MM.1S (cell line): ENCODE results near the gene LGR5.

Experiments
- DNase-seq: peaks from one replicate; pipeline ENCODE4 v3.0.0-alpha.2; 2015
- H2AFZ ChIP-seq: fragments of 300-600 bp; sonication (generic); 2 replicates; pipeline ENCODE4 v1.6.0; 2016; ENCODE audit warnings: antibody characterized with exemption, low read length
- H3F3A ChIP-seq: fragments of 300-600 bp; sonication (generic); 2 replicates; pipeline ENCODE4 v1.6.1; 2016; ENCODE audit warnings: mild to moderate bottlenecking, antibody characterized with exemption, low read length, moderate library complexity, mixed read lengths; ENCODE audit not compliant: insufficient read depth
- H3K27ac ChIP-seq: fragments of 300-600 bp; sonication (generic); 2 replicates; pipeline ENCODE4 v1.5.1; 2016; ENCODE audit warnings: mild to moderate bottlenecking, low read length
- H3K27me3 ChIP-seq: fragments of 300-600 bp; sonication (generic); replicated peaks from 2 replicates; pipeline ENCODE4 v1.6.0; 2016; ENCODE audit warnings: low read length; ENCODE audit not compliant: insufficient read depth
- H3K36me3 ChIP-seq: fragments of 300-600 bp; sonication (generic); replicated peaks from 2 replicates; pipeline ENCODE4 v1.6.1; 2016; ENCODE audit warnings: mild to moderate bottlenecking, low read length, mixed read lengths; ENCODE audit not compliant: insufficient read depth
- H3K4me1 ChIP-seq: fragments of 300-600 bp; sonication (generic); 2 replicates; pipeline ENCODE4 v1.6.1; 2016; ENCODE audit warnings: low read length, mixed read lengths
- H3K4me2 ChIP-seq: fragments of 300-600 bp; sonication (generic); 2 replicates; pipeline ENCODE4 v1.6.0; 2016; ENCODE audit warnings: low read depth, low read length
- H3K4me3 ChIP-seq: fragments of 300-600 bp; sonication (generic); 2 replicates; pipeline ENCODE4 v1.5.1; 2016; ENCODE audit warnings: low read length, mixed read lengths
- H3K79me2 ChIP-seq: fragments of 300-600 bp; sonication (generic); 2 replicates; pipeline ENCODE4 v1.6.1; 2016; ENCODE audit warnings: mixed run types, low read length, mixed read lengths
- H3K9ac ChIP-seq: fragments of 300-600 bp; sonication (generic); 2 replicates; pipeline ENCODE4 v1.6.1; 2016; ENCODE audit warnings: low read length, mixed read lengths
- H3K9me2 ChIP-seq: fragments of 300-600 bp; sonication (generic); replicated peaks from 2 replicates; pipeline ENCODE4 v1.6.1; 2016; ENCODE audit warnings: mild to moderate bottlenecking, low read length, mixed read lengths; ENCODE audit not compliant: insufficient read depth
- H3K9me3 ChIP-seq: fragments of 300-600 bp; sonication (generic); replicated peaks from 2 replicates; pipeline ENCODE4 v1.6.1; 2016; ENCODE audit warnings: mild to moderate bottlenecking, low read length, mixed read lengths; ENCODE audit not compliant: insufficient read depth
- H4K20me1 ChIP-seq: fragments of 300-600 bp; sonication (generic); 2 replicates; pipeline ENCODE4 v1.6.1; 2016; ENCODE audit warnings: mild to moderate bottlenecking, low read length, moderate library complexity, mixed read lengths; ENCODE audit not compliant: insufficient read depth
- EZH2 ChIP-seq: fragments of 300-600 bp; sonication (generic); optimal IDR thresholded peaks from 2 replicates; pipeline ENCODE3; 2017; ENCODE audit warnings: low read depth, mild to moderate bottlenecking, antibody characterized with exemption, low read length, mixed read lengths
- EZH2phosphoT487 ChIP-seq: fragments of 300-600 bp; sonication (generic); IDR thresholded peaks from 2 replicates; pipeline ENCODE4 v1.6.1; 2018; ENCODE audit warnings: antibody characterized with exemption, low read length
- TF ChIP-seq, protein P1 (sequence below): fragments of 300-600 bp; sonication (generic); IDR thresholded peaks from 2 replicates; pipeline ENCODE4 v1.5.1; 2016; ENCODE audit warnings: antibody characterized with exemption, low read length, mixed read lengths

LGR5 gene

GRCh38 chr12:71417181-71417580 is 22.4 kb upstream of the LGR5 start:
- Histone ChIP-seq H3K9me3 (no peaks in the 10 kb centered on the region), H3K79me2 (no peaks in the 10 kb centered on the region), H3K9me2 (no peaks in the 10 kb centered on the region), H3K4me3 (no peak overlapping the region), H3K9ac (no peak overlapping the region), H3K4me1 (no peaks in the 10 kb centered on the region), H2AFZ (no peak overlapping the region), H4K20me1 (no peaks in the 10 kb centered on the region), H3K27ac (no peak overlapping the region), H3K4me2 (no peak overlapping the region), H3K36me3 (no peaks in the 10 kb centered on the region), H3K27me3 (no peaks in the 10 kb centered on the region), H3F3A (no peaks in the 10 kb centered on the region)
- TF ChIP-seq EZH2phosphoT487 (no peak), EZH2 (no peak)
- TF ChIP-seq, protein P1, sequence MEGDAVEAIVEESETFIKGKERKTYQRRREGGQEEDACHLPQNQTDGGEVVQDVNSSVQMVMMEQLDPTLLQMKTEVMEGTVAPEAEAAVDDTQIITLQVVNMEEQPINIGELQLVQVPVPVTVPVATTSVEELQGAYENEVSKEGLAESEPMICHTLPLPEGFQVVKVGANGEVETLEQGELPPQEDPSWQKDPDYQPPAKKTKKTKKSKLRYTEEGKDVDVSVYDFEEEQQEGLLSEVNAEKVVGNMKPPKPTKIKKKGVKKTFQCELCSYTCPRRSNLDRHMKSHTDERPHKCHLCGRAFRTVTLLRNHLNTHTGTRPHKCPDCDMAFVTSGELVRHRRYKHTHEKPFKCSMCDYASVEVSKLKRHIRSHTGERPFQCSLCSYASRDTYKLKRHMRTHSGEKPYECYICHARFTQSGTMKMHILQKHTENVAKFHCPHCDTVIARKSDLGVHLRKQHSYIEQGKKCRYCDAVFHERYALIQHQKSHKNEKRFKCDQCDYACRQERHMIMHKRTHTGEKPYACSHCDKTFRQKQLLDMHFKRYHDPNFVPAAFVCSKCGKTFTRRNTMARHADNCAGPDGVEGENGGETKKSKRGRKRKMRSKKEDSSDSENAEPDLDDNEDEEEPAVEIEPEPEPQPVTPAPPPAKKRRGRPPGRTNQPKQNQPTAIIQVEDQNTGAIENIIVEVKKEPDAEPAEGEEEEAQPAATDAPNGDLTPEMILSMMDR, result no peak
- DNase-seq, result no peak

DNA sequence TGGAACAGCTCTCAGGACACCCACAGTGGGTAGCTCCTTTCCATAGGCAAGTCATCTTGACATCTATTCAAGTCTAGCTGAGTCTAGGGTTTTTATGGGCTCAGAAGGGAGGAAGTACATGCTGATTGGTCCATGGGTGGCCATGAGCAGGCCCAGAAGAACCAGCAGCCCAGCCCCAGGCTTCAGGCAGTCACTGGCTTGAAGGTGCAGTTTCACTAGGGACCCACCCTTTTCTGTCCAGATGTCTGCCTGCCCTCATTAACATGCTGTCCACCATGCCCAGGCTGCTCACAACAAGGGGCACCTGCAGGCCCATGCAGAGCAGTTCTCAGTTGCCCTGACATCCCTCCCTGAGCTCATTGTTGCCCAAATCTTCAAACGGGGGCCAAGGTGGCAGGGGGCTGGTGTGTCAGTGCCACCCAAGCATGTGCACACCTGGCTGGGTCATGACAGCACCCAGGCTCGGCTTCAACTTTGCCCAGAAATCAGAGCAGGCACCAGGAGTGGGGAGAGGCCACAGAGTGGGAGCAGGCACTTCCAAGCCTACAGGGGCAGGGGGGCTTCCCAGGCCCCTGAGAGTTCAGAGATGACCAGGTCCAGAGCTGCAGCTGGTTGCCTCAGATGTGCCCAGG is 18.7 kb upstream of the LGR5 start:
- DNase-seq, result no peak
- Histone ChIP-seq H3F3A (no peaks in the 10 kb centered on the region), H3K36me3 (no peaks in the 10 kb centered on the region), H3K27me3 (no peaks in the 10 kb centered on the region), H2AFZ (no peak overlapping the region), H3K27ac (no peak overlapping the region), H3K4me3 (no peak overlapping the region), H3K79me2 (no peaks in the 10 kb centered on the region), H3K4me2 (no peak overlapping the region), H3K9me3 (no peaks in the 10 kb centered on the region), H3K9me2 (no peaks in the 10 kb centered on the region), H3K9ac (no peak overlapping the region), H3K4me1 (no peaks in the 10 kb centered on the region), H4K20me1 (no peaks in the 10 kb centered on the region)
- TF ChIP-seq, protein P1, result no peak
- TF ChIP-seq EZH2phosphoT487 (no peak), EZH2 (no peak)

- Histone ChIP-seq H2AFZ (no peak overlapping the region), H3K9ac (no peak overlapping the region), H4K20me1 (no peaks in the 10 kb centered on the region)
Observed at GRCh38 chr12:71425568-71426299, 13.9 kb upstream of the LGR5 start.

More at GRCh38 chr12:71425568-71426299, 13.9 kb upstream of the LGR5 start:
- Histone ChIP-seq H3K4me3 (no peak overlapping the region), H3K36me3 (no peaks in the 10 kb centered on the region), H3K4me1 (no peaks in the 10 kb centered on the region), H3K4me2 (no peak overlapping the region), H3K9me3 (no peaks in the 10 kb centered on the region), H3K9me2 (no peaks in the 10 kb centered on the region), H3F3A (no peaks in the 10 kb centered on the region), H3K27me3 (no peaks in the 10 kb centered on the region), H3K79me2 (no peaks in the 10 kb centered on the region), H3K27ac (no peak overlapping the region)
- TF ChIP-seq EZH2 (no peak), EZH2phosphoT487 (no peak)
- TF ChIP-seq, protein P1, result no peak
- no peak for DNase-seq
